ENCODE measurements around the gene NACC2.

GRCh38 chr9:136090768-136091581 lies 4.1 kb downstream of the NACC2 start:
- no peak for TF ChIP-seq CTCF (conservative IDR thresholded peaks at IDR 0.05; ENCODE audit: low read length)
- no peak for TF ChIP-seq EZH2phosphoT487 (IDR thresholded peaks at IDR 0.05; ENCODE audit: borderline replicate concordance)
